GM19193 (cell line): ENCODE results near the gene RGS3.

Source experiments
- POLR2A ChIP-seq: IDR thresholded peaks from 4 replicates; pipeline ENCODE4 v1.6.1; 2011; ENCODE audit not compliant: insufficient read depth, insufficient read length; ENCODE audit errors: extremely low read depth

The RGS3 gene

GRCh38 chr9:113590389-113590788, 126.9 kb downstream of the RGS3 start:
- TF ChIP-seq POLR2A = no peak

DNA sequence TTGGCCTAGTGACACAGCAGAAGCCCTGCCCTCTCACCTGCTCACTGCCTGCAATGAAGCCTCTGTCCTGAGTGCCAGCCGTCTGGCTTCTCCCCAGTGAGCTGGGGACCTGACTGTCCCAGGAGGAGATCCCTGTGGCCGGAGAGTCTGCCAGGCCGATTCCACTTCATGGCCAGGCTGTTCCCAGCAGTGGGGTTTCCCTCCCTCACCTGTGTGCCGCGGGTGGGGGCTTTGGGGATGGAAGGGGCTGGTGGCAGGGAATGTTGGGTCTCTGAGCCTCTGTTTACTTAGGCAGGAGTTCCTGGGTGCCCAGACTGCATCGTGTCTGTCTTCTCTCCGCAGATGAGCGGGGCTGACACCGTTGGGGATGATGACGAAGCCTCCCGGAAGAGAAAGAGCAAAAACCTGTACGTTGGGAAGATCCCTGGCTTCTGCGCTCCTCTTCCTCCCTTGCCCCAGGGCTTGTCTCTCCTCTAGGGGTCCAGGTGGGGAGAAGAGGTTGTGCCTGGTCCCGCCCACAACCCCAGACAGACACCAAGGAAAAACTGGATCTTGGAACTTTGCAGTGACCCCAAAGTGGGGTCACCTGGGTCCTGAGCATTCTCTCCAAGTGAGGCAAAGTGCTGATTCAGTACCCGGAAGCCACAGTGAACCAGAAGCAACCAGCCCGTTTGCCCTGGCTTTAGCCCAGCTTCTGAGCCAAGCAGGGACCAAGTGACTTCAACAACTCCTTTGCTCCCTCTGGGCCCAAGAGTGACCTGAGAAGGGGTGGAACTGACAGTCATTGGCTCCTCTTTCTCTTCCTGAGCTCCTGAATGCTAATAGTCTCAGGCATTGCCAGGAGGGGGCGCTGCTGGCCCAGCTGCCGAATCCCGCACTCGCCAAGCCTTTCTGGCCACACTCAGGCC, 127.7 kb downstream of the RGS3 start:
- TF ChIP-seq POLR2A = no peak

DNA sequence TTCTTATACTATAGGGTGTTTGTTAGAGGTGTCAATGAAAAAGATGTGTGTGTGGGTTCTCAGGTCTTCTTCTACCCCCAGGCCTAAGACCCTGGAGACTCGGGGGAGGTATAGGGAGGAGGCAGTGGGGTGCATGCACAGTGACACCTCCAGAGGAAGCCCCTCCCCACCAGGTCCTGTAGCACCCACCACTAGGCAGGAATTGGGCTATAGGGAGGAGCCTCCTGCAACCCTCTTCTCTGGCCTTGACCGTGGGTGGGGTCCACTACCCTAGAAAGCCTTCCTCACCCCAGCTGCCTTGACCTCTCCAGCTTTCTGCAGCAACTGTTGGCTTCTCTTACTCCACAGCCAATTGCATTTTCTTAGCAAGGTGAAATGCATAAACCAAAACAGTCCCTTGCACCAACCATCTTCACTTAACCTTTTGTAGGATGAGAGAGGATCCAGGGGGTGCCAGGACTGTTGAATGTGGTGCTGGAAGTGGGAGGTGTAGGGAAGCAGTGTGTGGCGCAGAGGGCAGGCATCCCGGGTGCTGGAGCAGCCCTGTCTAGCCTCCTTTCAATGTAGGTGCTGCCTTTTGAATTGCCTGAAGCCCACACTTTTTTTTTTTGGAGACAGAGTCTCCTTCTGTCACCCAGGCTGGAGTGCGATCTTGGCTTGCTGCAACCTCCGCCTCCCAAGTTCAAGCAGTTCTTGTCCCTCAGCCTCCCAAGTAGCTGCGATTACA, 128.5 kb downstream of the RGS3 start:
- no peak for TF ChIP-seq POLR2A

DNA sequence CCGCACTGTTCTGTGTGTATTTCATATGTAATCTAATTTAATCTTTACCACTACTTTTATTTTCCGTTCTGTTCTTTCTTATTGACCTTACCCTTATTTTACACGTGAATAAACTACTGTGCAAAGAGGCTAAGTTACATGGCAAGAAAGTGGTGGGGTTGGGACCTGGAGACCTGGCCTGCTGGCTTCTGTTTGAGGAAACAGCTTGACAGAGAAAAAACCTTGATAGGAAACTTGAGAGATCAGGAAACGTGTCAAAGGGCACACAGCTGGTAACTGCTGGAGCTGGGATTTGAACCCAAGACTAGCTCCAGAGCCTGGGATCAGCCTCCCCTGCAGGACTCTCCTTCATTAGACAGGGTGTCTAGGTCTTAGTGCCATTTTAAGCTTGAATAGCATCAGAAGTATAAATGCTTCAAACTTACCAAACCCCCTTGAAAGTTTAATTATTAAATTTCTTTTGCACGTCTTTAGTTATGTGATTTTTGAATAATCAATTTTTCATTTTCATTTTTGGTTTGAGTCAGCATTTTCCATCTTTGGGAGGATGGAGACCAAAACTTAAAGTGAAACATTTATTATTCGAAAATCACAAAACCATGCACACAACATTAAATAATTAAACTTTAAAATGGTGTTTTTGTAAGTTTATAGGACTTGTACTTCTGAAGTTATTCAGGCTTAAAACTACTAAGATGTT, 129.5 kb downstream of the RGS3 start:
- no peak for TF ChIP-seq POLR2A

GRCh38 chr9:113593682-113594281, 130.3 kb downstream of the RGS3 start:
- TF ChIP-seq POLR2A = no peak

DNA sequence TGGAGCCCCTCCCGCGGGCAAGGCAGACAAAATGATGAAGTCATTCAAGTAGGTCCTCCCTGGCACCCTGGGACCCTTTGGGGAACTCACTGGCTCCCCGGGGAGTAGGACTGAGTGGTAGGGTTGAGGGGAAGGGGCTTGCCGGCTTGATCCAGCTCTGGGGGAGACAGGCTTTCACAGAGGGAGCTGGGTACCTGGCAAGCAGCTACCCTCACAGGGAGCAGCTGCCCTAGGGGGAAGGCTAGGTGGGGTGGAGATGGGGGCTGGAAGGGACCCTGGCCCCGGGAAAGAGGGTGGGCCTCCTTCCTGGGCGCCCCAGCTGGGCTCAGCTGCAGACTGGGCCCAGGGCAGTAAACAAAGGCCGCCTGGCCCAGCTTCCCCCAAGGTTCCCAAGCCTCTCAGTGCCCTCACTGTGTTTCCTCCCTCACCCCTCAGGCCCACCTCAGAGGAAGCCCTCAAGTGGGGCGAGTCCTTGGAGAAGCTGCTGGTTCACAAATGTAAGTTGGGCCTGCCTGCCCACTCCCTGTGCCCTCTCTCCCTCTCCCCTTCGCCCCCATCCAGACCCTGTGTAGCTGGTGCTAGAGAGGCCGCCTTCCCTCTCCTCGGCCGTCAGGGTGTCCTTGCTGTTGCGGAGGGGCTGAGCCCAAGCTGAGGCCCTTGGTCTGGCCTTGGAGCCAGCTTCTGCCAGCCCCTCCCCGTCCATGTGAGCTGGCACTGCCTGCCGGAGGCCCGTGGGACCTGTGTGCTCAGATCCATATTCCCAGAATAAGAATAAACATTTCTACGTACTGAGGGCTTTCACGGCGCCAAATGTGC, 131.2 kb downstream of the RGS3 start:
- no peak for TF ChIP-seq POLR2A

DNA sequence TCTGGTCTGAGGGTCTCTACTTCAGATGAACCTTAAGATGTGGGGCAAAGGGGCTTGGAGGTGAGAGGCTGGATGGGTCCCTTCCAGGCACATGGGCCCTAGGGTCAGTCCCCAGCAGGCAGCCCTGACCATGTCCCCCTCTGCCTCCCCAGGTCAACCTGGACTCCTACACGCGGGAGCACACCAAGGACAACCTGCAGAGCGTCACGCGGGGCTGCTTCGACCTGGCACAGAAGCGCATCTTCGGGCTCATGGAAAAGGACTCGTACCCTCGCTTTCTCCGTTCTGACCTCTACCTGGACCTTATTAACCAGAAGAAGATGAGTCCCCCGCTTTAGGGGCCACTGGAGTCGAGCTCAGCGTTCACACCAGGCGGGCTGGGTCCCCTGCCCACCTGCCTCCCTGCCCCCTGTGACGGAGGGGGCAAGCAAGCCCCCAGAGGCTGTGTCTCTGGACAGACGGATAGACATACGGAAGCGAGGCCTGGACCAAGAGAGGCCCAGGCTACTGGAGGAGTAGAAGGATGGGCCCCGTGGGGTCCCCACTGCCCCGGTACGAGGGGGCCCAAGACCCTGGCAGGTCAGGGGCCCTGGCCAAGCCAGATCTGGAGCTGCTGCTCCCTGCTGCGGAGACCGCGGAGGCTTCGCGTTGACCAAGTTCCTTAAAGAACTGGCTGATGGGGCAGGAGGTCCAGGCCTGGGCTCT, 133.2 kb downstream of the RGS3 start:
- TF ChIP-seq POLR2A = no peak

- TF ChIP-seq POLR2A = no peak
Observed at GRCh38 chr9:113597390-113598241, 134.1 kb downstream of the RGS3 start.

GRCh38 chr9:113598451-113598850, 134.9 kb downstream of the RGS3 start:
- no peak for TF ChIP-seq POLR2A

DNA sequence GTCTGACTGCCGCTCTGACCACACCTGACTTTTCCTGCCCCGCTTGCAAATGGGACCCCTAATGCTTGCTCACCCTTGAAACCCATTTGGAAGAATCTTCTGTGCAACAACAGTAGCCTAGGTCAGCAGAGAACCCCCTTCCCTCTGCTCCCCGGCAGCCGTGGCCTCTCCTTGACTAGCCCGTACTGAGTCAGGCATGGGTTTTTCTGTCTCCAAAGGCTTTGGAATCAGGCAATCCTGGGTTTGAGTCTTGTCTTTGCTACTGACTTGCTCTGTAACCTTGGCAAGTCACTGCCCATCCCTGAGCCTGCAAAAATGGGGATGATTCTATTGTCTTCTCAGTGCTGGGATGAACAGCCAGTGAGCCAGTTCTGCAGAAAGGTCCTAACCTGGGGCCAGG, 135.4 kb downstream of the RGS3 start:
- no peak for TF ChIP-seq POLR2A

DNA sequence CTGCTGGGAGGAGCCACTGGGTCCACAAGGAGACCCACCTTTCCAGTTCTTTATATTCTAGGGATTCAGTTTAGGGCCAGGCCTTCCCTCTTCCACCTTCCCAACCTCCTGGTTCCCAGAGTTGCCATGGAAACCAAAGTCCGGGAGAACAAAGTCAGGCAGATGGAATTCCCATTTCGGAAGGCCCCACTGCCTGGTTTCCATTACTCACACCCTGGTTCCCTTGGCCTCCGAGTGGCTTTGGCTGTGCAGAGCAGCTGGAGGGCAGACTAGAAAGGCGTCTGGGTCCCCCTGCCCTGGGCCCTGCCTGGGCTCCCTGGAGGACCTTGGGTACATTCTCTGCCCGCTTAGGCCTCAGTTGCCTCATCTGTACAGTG, 136.1 kb downstream of the RGS3 start:
- TF ChIP-seq POLR2A = no peak

DNA sequence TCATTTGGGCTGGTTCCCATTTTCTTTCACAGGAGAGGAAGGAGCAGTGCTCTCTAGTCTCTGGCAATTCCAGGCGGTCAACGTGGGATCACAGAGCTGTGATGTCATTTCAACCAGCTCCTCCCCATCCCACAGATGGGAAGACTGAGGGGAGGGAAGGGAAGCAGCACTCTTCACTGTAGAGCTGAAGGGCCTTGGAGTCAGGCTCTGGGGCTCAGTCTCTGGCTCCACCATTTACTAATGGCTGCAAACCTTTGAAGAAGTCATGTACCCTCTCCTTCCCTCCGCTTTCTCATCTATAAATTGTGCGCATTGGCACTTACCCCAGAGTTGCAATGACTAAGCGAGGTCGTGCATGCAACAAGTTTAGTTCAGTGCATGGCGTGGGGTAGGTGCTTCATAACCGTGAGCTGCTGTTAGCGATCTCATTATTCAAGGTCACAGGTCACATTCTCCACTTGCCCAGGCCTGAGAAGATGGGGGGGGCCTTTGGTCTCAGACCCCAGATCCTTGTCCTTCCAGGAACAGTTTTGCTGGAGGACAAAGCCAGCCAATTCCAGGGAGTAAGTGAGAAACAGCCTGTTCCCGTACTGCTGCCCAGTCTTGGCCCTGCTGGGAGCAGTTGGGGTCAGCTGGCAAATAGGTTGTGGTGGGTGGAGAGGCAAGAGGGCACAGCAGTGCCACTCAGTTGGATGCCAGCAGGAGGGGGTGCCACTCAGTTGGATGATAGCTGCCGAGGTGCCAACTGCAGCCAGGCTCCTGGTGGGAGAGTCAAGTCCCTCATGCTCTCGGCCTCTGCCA, 136.7 kb downstream of the RGS3 start:
- no peak for TF ChIP-seq POLR2A
